Measurements from ENCODE around the gene TBC1D5. TPM values are rescaled to one million over a fixed set of nuclear protein-coding genes. Genes with fewer than 3 reads are reported as not detected.
"Not testable (repeated sequence)": the region's sequence is repeated elsewhere in the genome, so short reads cannot be mapped to it uniquely, and the experiment has no call there.

The TBC1D5 gene
- total RNA-seq, 2 experiments from 2014 or later = 48.4 to 55.2 TPM

DNA sequence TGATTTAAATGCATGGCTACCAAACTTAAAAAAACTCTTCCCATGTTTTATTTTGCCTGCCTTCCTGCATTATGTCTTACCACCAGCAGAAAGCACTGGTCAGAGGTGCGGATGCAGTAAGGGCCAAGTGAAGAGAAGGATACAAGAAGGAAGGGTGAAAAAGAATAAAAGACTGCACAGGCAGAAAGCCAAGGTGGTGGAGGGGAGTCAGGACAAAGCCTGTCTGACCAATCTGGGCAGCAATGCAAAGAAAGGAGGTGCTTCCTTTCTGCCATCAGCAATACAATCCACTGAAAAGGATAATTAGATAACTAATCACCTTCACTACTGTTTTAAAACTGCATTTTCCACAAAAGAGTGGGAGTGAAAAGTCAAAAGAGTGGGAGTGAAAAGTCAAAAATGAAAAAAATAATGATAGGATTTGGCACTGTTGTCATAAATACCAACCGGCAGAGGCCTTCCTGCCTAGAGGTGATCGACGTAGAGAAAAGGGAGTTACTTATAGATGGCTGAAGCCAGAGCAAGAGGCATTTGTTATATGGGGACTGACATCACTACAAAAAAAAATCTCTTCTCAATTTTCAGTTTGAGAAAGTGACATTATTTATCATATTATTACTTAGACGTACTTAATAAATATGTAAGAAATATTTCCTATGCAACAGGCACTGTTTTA lies 385.3 kb downstream of the TBC1D5 start:
- Mint-ChIP-seq H3K27me3 (no peaks in the 10 kb centered on the region), H3K9me3 (no peaks in the 10 kb centered on the region), H3K4me1 (no peaks in the 10 kb centered on the region), H3K27ac (no peak overlapping the region), H3K36me3 (ENCODE audit: low read depth) (no peaks in the 10 kb centered on the region), H3K4me3 (no peak overlapping the region)
- ChIA-PET POLR2A (no interaction called here), CTCF (interaction anchor here (0.7 kb wide), 1 partner anchor 142 kb away, joined by 3 read pairs; no protein-coding TSS in a partner anchor)
- DNase-seq = no peak

DNA sequence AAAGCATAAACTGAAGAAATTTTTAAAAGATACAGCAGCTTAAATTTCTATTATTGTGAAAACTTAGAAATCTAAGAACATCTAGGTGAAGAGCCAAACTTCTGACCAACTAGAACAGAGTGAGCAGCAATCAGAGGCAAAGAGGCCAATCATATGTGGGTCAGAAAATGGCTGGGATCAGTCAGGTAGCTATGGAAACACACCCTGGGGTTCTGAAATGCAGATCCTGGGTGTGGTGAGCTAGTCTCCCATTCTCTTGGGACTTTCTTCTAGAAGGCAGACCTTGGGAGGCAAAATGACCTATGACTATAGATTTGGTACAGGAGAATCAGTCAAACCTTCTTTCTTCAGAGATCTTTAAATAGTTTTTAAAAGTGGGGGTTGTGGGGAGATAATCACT lies 385.8 kb downstream of the TBC1D5 start:
- H3K4me3 Mint-ChIP-seq = no peak overlapping the region
- CTCF ChIA-PET = no interaction called here
- H3K9me3 Mint-ChIP-seq = no peaks in the 10 kb centered on the region
- H3K36me3 Mint-ChIP-seq (ENCODE audit: low read depth) = peaks cover 3% of the 10 kb centered on the region
- no peak overlapping the region for H3K27ac Mint-ChIP-seq
- no peaks in the 10 kb centered on the region for H3K27me3 Mint-ChIP-seq
- POLR2A ChIA-PET = no interaction called here
- no peak for DNase-seq
- H3K4me1 Mint-ChIP-seq = no peaks in the 10 kb centered on the region

DNA sequence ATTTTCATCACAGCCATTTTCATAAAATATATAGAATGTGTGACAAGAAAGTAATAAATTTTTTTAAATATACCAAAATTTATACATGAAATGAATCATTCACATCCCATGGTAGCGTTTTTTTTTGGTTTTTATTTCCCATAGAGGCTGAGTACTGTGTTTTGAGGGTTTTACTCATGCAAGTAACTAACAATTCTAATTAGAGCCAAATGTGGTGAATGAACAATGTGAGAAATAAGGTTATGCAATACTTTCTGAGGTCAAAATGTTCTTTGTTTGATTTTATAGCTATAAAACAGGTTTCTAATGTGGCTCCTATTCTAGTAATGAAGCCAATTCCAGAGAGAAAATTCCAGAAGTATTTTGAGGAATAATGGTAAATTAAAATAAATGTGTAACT lies 386.8 kb downstream of the TBC1D5 start:
- Mint-ChIP-seq H3K4me3 (no peak overlapping the region), H3K36me3 (ENCODE audit: low read depth) (peaks cover 3% of the 10 kb centered on the region), H3K27me3 (no peaks in the 10 kb centered on the region), H3K9me3 (peaks cover 3% of the 10 kb centered on the region), H3K27ac (no peak overlapping the region), H3K4me1 (no peaks in the 10 kb centered on the region)
- ChIA-PET POLR2A (no interaction called here), CTCF (no interaction called here)
- no peak for DNase-seq

DNA sequence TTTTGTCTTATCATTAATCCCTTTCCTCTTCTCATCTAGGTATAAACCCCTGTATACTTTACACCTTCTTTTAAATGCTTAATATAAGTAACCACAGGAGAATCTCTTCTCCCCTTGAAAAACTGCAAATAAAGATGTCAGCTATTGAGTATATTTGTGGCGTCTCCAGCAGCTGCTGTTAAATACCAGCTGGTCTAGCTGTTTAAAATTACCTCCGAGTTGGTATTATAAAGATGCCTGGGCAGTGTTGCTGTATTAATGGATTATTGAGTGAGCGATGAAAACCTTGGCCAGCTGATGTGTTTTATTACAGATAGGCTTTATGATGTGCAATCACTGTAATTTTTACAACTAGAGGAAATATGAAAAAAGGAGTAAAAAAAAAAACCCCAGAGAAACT lies 388.1 kb downstream of the TBC1D5 start:
- no peaks in the 10 kb centered on the region for H3K4me1 Mint-ChIP-seq
- DNase-seq = no peak
- peaks cover 3% of the 10 kb centered on the region for H3K9me3 Mint-ChIP-seq
- H3K27me3 Mint-ChIP-seq = no peaks in the 10 kb centered on the region
- ChIA-PET POLR2A (no interaction called here), CTCF (interaction anchor here (0.6 kb wide), 1 partner anchor 68 kb away, joined by 3 read pairs; no protein-coding TSS in a partner anchor)
- H3K4me3 Mint-ChIP-seq = no peak overlapping the region
- H3K36me3 Mint-ChIP-seq (ENCODE audit: low read depth) = peaks cover 3% of the 10 kb centered on the region
- no peak overlapping the region for H3K27ac Mint-ChIP-seq

DNA sequence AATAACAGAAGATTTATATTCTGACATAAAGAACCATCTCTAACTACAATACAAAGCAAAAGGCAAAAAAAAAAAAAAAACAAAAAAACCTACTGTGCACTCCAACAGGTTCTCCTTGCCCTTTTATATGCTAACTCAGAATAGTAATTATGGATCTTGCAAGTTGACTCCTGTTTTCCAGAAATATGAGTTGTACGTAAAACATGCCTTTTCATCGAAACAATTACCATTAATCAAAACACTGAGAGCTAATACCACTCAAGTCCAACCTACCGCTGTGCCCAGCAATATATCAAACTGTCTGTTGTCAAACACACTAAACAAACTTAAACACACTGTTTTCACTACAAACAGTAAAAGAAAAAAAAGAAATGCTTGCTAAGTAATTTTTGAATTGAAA lies 389.8 kb downstream of the TBC1D5 start:
- peaks cover 3% of the 10 kb centered on the region for H3K36me3 Mint-ChIP-seq (ENCODE audit: low read depth)
- POLR2A ChIA-PET = no interaction called here
- H3K27ac Mint-ChIP-seq = no peak overlapping the region
- H3K27me3 Mint-ChIP-seq = no peaks in the 10 kb centered on the region
- no peak for DNase-seq
- H3K4me3 Mint-ChIP-seq = no peak overlapping the region
- CTCF ChIA-PET = no interaction called here
- peaks cover 3% of the 10 kb centered on the region for H3K9me3 Mint-ChIP-seq
- peaks cover 5% of the 10 kb centered on the region for H3K4me1 Mint-ChIP-seq

DNA sequence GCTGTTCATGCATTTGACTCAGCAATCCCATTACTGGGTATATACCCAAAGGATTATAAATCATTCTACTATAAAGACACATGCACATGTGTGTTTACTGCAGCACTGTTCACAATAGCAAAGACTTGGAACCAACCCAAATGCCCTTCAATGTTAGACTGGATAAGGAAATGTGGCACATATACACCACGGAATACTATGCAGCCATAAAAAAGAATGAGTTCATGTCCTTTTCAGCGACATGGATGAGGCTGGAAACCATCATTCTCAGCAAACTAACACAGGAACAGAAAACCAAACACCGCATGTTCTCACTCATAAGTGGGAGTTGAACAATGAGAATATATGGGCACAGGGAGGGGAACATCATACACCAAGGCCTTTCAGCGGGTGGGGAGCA lies 391.2 kb downstream of the TBC1D5 start:
- H3K36me3 Mint-ChIP-seq (ENCODE audit: low read depth); H3K27me3 Mint-ChIP-seq; H3K4me3 Mint-ChIP-seq; H3K9me3 Mint-ChIP-seq; POLR2A ChIA-PET; DNase-seq; CTCF ChIA-PET; H3K4me1 Mint-ChIP-seq; H3K27ac Mint-ChIP-seq: not testable (repeated sequence)

DNA sequence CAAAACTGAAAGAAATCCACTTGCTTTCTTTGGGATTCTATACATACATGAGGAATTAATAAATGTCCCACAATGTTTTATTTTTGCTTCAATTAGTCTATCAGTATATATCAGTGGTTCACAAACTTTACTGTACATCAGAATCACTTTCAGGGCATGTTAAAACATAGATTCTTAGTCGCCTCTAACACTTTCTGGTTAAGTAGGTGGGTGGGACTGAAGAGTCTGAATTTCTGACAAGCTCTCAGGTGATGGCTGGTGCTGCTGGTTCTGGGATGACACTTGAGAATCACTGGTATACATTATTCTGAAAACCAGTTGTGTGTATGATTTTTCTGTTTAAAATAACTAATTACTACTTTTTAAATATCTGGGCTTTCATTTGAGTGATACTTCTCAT lies 393.3 kb downstream of the TBC1D5 start:
- Mint-ChIP-seq H3K4me1 (peaks cover 5% of the 10 kb centered on the region), H3K27me3 (no peaks in the 10 kb centered on the region), H3K9me3 (peaks cover 3% of the 10 kb centered on the region), H3K4me3 (no peak overlapping the region), H3K27ac (no peak overlapping the region), H3K36me3 (ENCODE audit: low read depth) (peaks cover 3% of the 10 kb centered on the region)
- CTCF ChIA-PET = no interaction called here
- no peak for DNase-seq
- POLR2A ChIA-PET = no interaction called here

DNA sequence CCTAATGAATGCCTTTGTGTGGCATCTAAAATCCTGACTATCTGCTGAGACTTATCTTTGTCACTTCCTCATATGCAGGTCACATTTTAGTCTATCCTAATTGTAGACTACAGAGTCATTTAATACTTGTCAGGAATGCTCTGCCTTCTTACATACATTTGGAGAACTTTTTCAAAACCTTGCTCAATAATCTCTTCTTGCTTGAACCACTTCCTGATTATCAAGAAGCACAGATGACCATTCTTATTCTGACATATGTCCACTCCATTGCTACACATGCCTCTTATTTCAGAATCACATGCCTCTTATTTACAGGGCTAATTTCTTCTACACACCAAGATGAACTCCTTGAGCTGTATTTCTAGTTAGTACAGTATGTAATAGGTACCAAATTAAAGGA lies 400.3 kb downstream of the TBC1D5 start:
- H3K27ac Mint-ChIP-seq = peak overlapping the region; percentile 9
- H3K27me3 Mint-ChIP-seq = no peaks in the 10 kb centered on the region
- no peaks in the 10 kb centered on the region for H3K4me1 Mint-ChIP-seq
- DNase-seq = no peak
- ChIA-PET POLR2A (no interaction called here), CTCF (no interaction called here)
- H3K4me3 Mint-ChIP-seq = no peak overlapping the region
- no peaks in the 10 kb centered on the region for H3K36me3 Mint-ChIP-seq (ENCODE audit: low read depth)
- H3K9me3 Mint-ChIP-seq = no peaks in the 10 kb centered on the region

DNA sequence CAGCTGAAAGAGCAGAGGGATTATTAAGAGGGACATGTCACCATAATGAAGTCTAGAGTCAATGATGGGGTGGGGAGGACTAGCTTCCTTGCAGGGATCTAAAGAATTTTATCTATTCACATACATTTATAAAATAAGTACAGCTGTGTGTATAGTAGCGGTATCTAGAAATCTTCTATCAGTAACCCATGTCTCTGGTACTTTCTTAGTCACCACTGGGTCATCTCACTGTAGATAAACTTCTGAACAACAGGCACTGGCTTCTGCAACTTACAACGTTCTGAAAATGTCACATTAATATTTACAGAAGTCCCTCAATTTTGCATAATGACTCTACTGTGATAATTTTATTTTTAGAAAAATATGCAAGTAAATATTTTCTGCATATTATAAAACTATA lies 401.7 kb downstream of the TBC1D5 start:
- DNase-seq = no peak
- Mint-ChIP-seq H3K27ac (no peak overlapping the region), H3K4me1 (no peaks in the 10 kb centered on the region), H3K36me3 (ENCODE audit: low read depth) (peaks cover 2% of the 10 kb centered on the region), H3K27me3 (no peaks in the 10 kb centered on the region), H3K4me3 (no peak overlapping the region), H3K9me3 (no peaks in the 10 kb centered on the region)
- ChIA-PET CTCF (no interaction called here), POLR2A (no interaction called here)

DNA sequence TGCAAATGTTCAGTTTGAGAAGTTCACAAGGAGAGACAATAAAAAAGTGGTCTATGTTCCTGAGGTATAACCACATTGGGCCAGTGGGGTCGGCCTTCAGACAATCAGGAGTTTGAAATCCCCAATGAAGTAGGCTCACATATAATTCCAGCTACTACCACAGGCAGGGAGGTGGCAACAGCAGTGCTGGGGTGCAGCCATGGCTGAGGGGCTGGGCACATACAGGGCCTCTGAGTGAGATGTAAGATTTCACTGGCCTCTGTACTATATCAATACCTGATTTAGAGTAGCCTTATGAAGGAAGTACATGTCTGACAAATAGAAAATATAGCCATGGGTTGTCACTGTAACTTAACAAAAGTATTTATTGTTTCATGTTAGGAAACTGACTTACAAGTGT lies 402.2 kb downstream of the TBC1D5 start:
- no peaks in the 10 kb centered on the region for H3K9me3 Mint-ChIP-seq
- H3K4me3 Mint-ChIP-seq = no peak overlapping the region
- ChIA-PET POLR2A (no interaction called here), CTCF (no interaction called here)
- H3K36me3 Mint-ChIP-seq (ENCODE audit: low read depth) = peaks cover 2% of the 10 kb centered on the region
- no peaks in the 10 kb centered on the region for H3K4me1 Mint-ChIP-seq
- H3K27ac Mint-ChIP-seq = no peak overlapping the region
- H3K27me3 Mint-ChIP-seq = no peaks in the 10 kb centered on the region
- DNase-seq = no peak

DNA sequence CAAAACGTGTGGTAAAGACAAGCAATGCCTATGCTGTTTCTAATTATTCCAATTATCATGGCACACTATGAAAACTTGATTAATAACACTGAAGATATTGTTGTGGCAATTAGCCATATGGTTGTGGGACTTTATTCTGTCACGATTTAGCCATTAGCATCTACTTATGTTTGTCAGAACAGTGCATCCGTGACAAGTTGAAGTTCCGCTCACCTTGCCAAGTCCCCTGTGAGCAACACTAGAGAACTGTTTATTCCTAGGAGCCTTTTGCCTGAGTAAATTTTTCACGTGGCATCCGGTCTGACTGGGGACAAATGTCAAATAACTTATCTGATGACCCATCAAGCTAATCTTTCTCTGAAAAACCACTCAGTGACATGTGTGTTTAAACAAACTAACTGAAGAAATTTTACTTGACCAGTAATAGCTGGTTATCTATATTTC lies 403.3 kb downstream of the TBC1D5 start:
- CTCF ChIA-PET = no interaction called here
- DNase-seq = no peak
- Mint-ChIP-seq H3K9me3 (no peaks in the 10 kb centered on the region), H3K36me3 (ENCODE audit: low read depth) (peaks cover 2% of the 10 kb centered on the region), H3K4me1 (no peaks in the 10 kb centered on the region), H3K27ac (no peak overlapping the region), H3K27me3 (no peaks in the 10 kb centered on the region), H3K4me3 (no peak overlapping the region)
- POLR2A ChIA-PET = no interaction called here

DNA sequence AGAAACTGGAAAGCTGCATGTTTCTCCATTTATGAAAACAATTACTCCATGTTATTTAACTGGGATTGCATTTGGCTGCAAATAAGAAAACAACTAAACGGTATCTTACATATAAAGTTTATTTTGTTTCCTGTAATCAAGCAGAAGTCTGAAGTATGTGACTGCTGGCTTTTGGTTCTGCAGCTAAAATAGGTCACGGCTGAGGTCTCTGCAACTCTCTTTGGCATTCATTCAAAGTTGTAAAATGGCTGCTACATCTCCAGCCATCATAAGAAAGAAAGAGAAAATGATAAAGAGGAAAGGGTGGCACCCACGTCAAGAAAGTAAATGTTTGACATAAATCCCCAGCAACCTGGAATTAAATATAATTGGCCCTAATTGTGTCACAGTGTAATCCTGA lies 406.1 kb downstream of the TBC1D5 start:
- ChIA-PET CTCF (interaction anchor here (1.1 kb wide), 1 partner anchor 16 kb away, joined by 3 read pairs; no protein-coding TSS in a partner anchor), POLR2A (interaction anchor here (0.7 kb wide), 1 partner anchor 692 kb away, joined by 3 read pairs; no protein-coding TSS in a partner anchor)

DNA sequence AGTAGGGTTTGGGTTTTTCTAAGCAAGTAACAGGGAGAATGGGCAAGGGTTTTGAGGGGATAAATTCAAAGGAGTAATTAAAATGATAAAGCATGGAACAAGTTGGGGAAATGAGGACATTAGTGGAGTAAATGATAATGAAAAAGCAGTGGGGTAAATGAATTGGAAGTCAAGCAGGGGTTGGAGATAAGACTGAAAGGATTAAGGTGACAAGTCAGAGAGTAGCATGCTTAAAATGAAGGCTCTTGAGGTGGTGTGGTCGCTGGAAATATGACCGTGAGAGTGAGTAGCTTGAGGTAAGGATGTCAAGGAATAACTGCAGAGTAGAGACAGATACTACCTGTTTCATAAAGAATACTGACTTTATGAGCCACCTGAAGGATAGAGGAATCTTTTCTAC lies 408.5 kb downstream of the TBC1D5 start:
- POLR2A ChIA-PET = no interaction called here
- H3K4me1 Mint-ChIP-seq = no peaks in the 10 kb centered on the region
- CTCF ChIA-PET = no interaction called here

More for the DNA sequence above, 406.1 kb downstream of the TBC1D5 start:
- H3K27me3 Mint-ChIP-seq = no peaks in the 10 kb centered on the region
- no peaks in the 10 kb centered on the region for H3K4me1 Mint-ChIP-seq
- H3K4me3 Mint-ChIP-seq = no peak overlapping the region
- no peaks in the 10 kb centered on the region for H3K9me3 Mint-ChIP-seq
- H3K36me3 Mint-ChIP-seq (ENCODE audit: low read depth) = peaks cover 2% of the 10 kb centered on the region
- no peak overlapping the region for H3K27ac Mint-ChIP-seq
- DNase-seq = no peak

DNA sequence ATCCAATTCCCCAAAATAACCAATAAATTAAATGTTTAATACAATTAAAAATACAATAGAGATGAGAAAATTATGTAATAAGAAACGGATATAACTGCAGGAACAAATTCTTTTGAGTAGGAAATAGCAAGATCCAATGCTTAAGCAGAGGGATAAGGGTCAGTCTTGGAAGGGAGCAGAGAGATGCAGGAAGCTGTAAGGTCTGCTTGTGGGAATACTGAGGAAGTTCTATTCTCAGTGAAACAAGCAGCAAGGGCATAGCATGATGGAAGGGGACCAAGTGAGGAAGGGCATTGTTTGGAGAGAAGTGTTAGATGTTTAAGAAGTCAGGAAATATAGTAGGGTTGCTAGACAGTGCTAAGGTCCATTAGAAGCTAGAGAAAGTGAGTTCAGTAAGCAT lies 409.0 kb downstream of the TBC1D5 start:
- Mint-ChIP-seq H3K27ac (no peak overlapping the region), H3K4me3 (no peak overlapping the region), H3K36me3 (ENCODE audit: low read depth) (peaks cover 2% of the 10 kb centered on the region), H3K4me1 (no peaks in the 10 kb centered on the region), H3K27me3 (no peaks in the 10 kb centered on the region), H3K9me3 (no peaks in the 10 kb centered on the region)
- CTCF ChIA-PET = no interaction called here
- no peak for DNase-seq
- POLR2A ChIA-PET = no interaction called here

More for the DNA sequence above, 408.5 kb downstream of the TBC1D5 start:
- no peak overlapping the region for H3K4me3 Mint-ChIP-seq
- peaks cover 2% of the 10 kb centered on the region for H3K36me3 Mint-ChIP-seq (ENCODE audit: low read depth)
- no peaks in the 10 kb centered on the region for H3K9me3 Mint-ChIP-seq
- no peak overlapping the region for H3K27ac Mint-ChIP-seq
- H3K27me3 Mint-ChIP-seq = no peaks in the 10 kb centered on the region
- DNase-seq = no peak
